Measurements from ENCODE around the gene RPL23.

The RPL23 gene

GRCh38 chr17:38891441-38891840 is 37.9 kb upstream of the RPL23 start:
- TF ChIP-seq GATA1 (IDR thresholded peaks at IDR 0.05; ENCODE audit: low read depth, low read length) (no peak), POLR2A (IDR thresholded peaks at IDR 0.05; ENCODE audit: low read length) (no peak)
- DNase-seq, result no peak

- DNase-seq, result no peak
Measured at GRCh38 chr17:38890410-38890746, 36.9 kb upstream of the RPL23 start.

GRCh38 chr17:38889745-38890409 is 36.4 kb upstream of the RPL23 start:
- TF ChIP-seq GATA1 (IDR thresholded peaks at IDR 0.05; ENCODE audit: low read depth, low read length) (no peak), POLR2A (IDR thresholded peaks at IDR 0.05; ENCODE audit: low read length) (no peak)
- no peak for DNase-seq

More at GRCh38 chr17:38890410-38890746, 36.9 kb upstream of the RPL23 start:
- TF ChIP-seq GATA1 (IDR thresholded peaks at IDR 0.05; ENCODE audit: low read depth, low read length) (no peak), POLR2A (IDR thresholded peaks at IDR 0.05; ENCODE audit: low read length) (no peak)

- DNase-seq, result no peak
- TF ChIP-seq POLR2A (IDR thresholded peaks at IDR 0.05; ENCODE audit: low read length) (no peak), GATA1 (IDR thresholded peaks at IDR 0.05; ENCODE audit: low read depth, low read length) (no peak)
Measured at GRCh38 chr17:38888842-38889241, 35.3 kb upstream of the RPL23 start.

- TF ChIP-seq GATA1 (IDR thresholded peaks at IDR 0.05; ENCODE audit: low read depth, low read length) (no peak), POLR2A (IDR thresholded peaks at IDR 0.05; ENCODE audit: low read length) (no peak)
- DNase-seq, result no peak
Measured at GRCh38 chr17:38886643-38887010, 33.1 kb upstream of the RPL23 start.

- no peak for DNase-seq
- no peak for TF ChIP-seq POLR2A (IDR thresholded peaks at IDR 0.05; ENCODE audit: low read length)
- TF ChIP-seq GATA1 (IDR thresholded peaks at IDR 0.05; ENCODE audit: low read depth, low read length), result no peak
Measured at GRCh38 chr17:38885728-38886642, 32.5 kb upstream of the RPL23 start.

GRCh38 chr17:38885044-38885727 is 31.7 kb upstream of the RPL23 start:
- no peak for DNase-seq
- TF ChIP-seq POLR2A (IDR thresholded peaks at IDR 0.05; ENCODE audit: low read length) (no peak), GATA1 (IDR thresholded peaks at IDR 0.05; ENCODE audit: low read depth, low read length) (no peak)

GRCh38 chr17:38883592-38884526 is 30.3 kb upstream of the RPL23 start:
- DNase-seq, result no peak
- no peak for TF ChIP-seq GATA1 (IDR thresholded peaks at IDR 0.05; ENCODE audit: low read depth, low read length)

GRCh38 chr17:38882870-38883269 is 29.3 kb upstream of the RPL23 start:
- no peak for TF ChIP-seq POLR2A (IDR thresholded peaks at IDR 0.05; ENCODE audit: low read length)
- no peak for TF ChIP-seq GATA1 (IDR thresholded peaks at IDR 0.05; ENCODE audit: low read depth, low read length)
- no peak for DNase-seq

- TF ChIP-seq POLR2A (IDR thresholded peaks at IDR 0.05; ENCODE audit: low read length) (no peak), GATA1 (IDR thresholded peaks at IDR 0.05; ENCODE audit: low read depth, low read length) (no peak)
- peak; percentile 95 for DNase-seq
Measured at GRCh38 chr17:38881600-38882191, 28.2 kb upstream of the RPL23 start.

GRCh38 chr17:38879878-38880665 is 26.6 kb upstream of the RPL23 start:
- TF ChIP-seq GATA1 (IDR thresholded peaks at IDR 0.05; ENCODE audit: low read depth, low read length) (no peak), POLR2A (IDR thresholded peaks at IDR 0.05; ENCODE audit: low read length) (no peak)
- peak; percentile 29 to 33 for DNase-seq

GRCh38 chr17:38877130-38877851 is 23.8 kb upstream of the RPL23 start:
- no peak for DNase-seq

More at GRCh38 chr17:38877130-38877851, 23.8 kb upstream of the RPL23 start:
- no peak for TF ChIP-seq POLR2A (IDR thresholded peaks at IDR 0.05; ENCODE audit: low read length)
- no peak for TF ChIP-seq GATA1 (IDR thresholded peaks at IDR 0.05; ENCODE audit: low read depth, low read length)

Measured in erythroblast (primary cell).